Stomach (tissue), 4 donors: ENCODE data around the gene ABCA10.

Experiments used
- CTCF ChIP-seq, 7 experiments: fragments of 450-650 bp in 4 of 7; fragments of 200-600 bp in 3 of 7; sonication (generic) in 3 of 7; IDR thresholded peaks; one replicate each; pipeline ENCODE4 v1.5.1; 2016 to 2019; ENCODE audit warnings: antibody characterized with exemption in 7 of 7, control low read depth in 2 of 7, mild to moderate bottlenecking in 1 of 7
- POLR2A ChIP-seq, 4 donors: fragments of 450-650 bp; IDR thresholded peaks; one replicate each; pipeline ENCODE4 v1.6.1; 2016; ENCODE audit warnings: antibody characterized with exemption in 4 of 4, control low read depth in 2 of 4, mild to moderate bottlenecking in 1 of 4, moderate library complexity in 1 of 4
- POLR2AphosphoS5 ChIP-seq, 3 donors: sonication (generic); formaldehyde crosslinking; IDR thresholded peaks; one replicate each; pipeline ENCODE4 v1.6.1; 2016; ENCODE audit warnings: antibody characterized with exemption in 3 of 3

DNA sequence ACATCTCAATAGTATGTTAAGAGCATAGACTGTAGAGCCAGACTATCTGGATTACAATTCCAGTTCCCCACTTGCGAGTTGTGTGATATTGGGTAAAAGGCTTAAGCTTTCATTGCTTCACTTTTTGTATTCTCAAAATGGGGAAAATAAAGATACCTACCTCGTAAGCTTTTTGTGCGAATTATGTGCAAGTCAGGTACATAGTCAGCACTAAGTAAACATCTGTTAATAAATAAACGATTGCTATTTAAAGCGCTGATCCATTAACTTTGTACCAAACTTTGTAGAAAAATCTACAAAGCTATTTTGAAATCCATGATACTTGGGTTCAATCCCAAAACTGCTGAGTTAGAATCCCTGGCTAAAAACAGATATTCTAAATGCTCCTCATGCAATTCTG lies 106.6 kb downstream of the ABCA10 start:
- no peak for TF ChIP-seq CTCF (IDR thresholded peaks at IDR 0.05)
- no peak for TF ChIP-seq POLR2A (IDR thresholded peaks at IDR 0.05)
- no peak for TF ChIP-seq POLR2AphosphoS5 (IDR thresholded peaks at IDR 0.05)
